Coronary artery (tissue), 2 donors: ENCODE results near the gene KCNK3.

Source experiments
- DNase-seq: peaks from one replicate; pipeline ENCODE4 v3.0.0-alpha.2; 2017; ENCODE audit warnings: low spot score
- H3K27ac ChIP-seq, 2 donors: fragments of 200-600 bp; sonication (generic); one replicate each; pipeline ENCODE4 v1.5.1; 2016 to 2019
- H3K4me3 ChIP-seq: fragments of 200-600 bp; sonication (generic); 2 replicates; pipeline ENCODE4 v1.5.1; 2016; ENCODE audit warnings: mild to moderate bottlenecking, moderate library complexity
- TF ChIP-seq, protein P1 (sequence below): fragments of 200-600 bp; sonication (generic); IDR thresholded peaks from one replicate; pipeline ENCODE4 v1.5.1; 2019; ENCODE audit warnings: antibody characterized with exemption

The KCNK3 gene

GRCh38 chr2:26711457-26712161, 19.1 kb downstream of the KCNK3 start:
- TF ChIP-seq, protein P1, sequence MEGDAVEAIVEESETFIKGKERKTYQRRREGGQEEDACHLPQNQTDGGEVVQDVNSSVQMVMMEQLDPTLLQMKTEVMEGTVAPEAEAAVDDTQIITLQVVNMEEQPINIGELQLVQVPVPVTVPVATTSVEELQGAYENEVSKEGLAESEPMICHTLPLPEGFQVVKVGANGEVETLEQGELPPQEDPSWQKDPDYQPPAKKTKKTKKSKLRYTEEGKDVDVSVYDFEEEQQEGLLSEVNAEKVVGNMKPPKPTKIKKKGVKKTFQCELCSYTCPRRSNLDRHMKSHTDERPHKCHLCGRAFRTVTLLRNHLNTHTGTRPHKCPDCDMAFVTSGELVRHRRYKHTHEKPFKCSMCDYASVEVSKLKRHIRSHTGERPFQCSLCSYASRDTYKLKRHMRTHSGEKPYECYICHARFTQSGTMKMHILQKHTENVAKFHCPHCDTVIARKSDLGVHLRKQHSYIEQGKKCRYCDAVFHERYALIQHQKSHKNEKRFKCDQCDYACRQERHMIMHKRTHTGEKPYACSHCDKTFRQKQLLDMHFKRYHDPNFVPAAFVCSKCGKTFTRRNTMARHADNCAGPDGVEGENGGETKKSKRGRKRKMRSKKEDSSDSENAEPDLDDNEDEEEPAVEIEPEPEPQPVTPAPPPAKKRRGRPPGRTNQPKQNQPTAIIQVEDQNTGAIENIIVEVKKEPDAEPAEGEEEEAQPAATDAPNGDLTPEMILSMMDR: no peak
- Histone ChIP-seq H3K27ac (peak overlapping the region in 1 of 2 donors; percentile 75), H3K4me3 (no peak overlapping the region)
- DNase-seq: no peak

DNA sequence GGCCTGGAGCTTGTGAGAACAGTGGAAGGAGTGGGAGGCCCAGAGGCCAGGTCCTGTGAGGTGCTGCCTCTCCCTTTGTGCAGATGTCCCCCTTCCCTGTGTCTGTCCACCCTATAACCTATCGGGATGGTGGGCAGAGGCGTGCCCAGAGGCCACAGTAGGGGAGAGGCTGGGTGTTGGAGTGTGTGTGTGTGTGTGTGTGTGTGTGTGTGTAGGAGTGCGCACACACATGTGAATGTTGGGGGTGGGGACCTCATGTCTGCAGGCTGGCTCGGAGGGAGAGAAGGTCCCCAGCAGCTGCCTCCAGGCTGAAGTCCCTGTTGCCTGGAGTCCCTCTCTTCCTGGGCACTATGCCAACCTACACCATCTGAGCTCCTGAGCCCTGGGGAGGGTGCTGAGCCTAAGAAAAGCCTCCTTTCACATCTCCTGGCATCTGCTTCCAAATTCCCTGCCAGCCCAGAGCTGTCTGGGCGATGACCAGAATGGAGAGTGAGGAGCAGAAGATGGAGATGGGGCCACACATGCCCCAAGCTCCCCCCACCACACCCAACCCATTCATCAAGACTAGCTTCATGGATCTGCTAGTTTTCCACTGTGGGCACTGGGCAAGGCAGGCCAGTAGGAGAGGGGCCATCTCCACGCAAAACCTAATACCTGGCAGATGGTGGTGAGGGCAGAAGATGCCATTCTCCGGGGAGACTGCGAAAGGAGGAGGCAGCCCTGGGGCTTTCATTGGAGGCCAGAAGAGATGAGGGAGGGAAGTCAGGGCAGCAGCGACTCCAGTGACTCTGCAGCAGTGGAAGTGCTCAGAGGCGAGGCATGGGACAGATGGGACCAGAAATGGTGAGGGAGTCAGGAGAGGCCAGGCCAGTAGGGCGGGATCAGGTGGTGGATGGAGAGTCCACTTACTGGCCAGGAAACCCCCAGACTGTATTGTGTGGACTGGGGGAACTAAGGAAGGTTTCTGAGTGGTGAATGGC, 20.3 kb downstream of the KCNK3 start:
- Histone ChIP-seq H3K27ac (peak overlapping the region in 1 of 2 donors; percentile 75), H3K4me3 (no peak overlapping the region)
- TF ChIP-seq, protein P1: no peak
- DNase-seq: no peak

DNA sequence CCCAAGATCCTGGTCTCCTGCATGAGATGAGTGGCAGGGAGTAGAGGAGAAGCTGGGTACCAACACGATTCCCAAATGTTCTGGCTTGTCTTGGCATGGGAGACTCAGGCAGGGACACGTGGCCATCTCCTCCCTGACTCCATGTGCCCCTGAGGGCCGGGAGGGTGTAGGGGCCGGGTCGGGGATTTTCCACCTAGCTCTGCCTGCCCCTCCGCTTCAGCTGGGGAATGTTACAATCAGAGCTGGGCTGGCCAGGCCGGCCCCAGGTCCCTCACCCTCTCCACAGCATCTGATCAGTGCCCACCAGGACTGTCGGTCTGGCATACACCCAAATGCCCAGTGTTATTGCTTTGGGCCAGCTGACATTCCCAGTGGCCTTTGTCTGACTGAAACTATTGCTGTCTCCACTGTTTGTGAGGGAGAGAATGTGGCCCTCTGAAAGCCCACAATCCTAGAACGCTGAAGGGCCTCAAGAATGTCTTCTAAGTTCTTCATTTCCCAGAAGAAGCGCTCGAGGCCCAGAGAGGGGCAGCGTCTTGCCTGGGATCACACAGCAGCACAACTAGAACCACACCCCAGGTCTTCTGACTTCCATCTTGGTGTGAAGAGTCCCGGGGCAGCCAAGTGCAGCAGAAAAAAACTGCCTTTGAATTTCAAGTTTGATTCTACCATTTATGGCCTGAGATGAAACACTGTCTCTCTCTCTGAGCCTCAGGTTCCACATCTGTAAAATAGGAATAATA, 23.2 kb downstream of the KCNK3 start:
- Histone ChIP-seq H3K4me3 (no peak overlapping the region), H3K27ac (no peak overlapping the region)
- no peak for DNase-seq
- TF ChIP-seq, protein P1: no peak

- no peak overlapping the region for H3K4me3 ChIP-seq
- DNase-seq: no peak
- no peak overlapping the region for H3K27ac ChIP-seq
- TF ChIP-seq, protein P1: no peak
Observed at GRCh38 chr2:26716340-26716739, 23.8 kb downstream of the KCNK3 start.

DNA sequence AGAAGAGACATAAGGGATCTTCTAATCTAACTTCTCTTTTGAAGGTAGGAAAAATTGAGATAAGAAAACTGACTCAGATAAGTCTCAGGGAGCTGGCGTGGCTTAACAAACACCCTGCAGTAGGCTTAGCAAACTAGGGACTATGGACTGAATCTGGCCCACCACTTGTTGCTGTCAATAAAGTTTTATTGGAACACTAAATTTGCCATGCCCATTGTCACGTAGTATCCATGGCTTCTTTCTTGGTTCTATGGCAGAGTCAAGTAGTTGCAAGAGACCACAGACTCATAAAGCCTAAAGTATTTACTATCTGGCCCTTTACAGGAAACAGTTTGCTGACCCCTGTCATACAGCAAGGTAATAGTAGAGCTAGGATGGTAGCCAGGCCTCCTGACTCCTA, 24.2 kb downstream of the KCNK3 start:
- no peak for DNase-seq
- H3K27ac ChIP-seq: no peak overlapping the region
- no peak overlapping the region for H3K4me3 ChIP-seq
- TF ChIP-seq, protein P1: no peak

DNA sequence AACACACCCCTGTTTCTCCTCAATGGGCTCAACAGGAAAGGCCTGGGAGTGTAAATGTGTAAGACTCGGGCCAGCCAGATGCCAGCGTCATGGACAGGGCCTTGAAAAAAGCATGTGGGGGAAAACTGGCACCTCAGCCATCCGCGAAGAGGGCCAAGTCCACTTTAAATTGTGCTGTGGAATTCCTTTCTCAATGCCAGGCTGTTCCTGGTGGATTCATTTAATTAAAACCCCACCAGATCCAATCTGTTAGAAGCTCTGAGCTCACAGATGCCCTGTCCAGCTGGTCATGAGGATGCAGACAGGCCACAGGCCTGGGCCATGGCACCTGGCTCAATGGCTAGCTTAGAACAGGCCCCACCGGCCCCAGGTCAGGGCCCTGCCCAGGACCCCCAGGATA, 24.8 kb downstream of the KCNK3 start:
- DNase-seq: no peak
- H3K4me3 ChIP-seq: no peak overlapping the region
- H3K27ac ChIP-seq: no peak overlapping the region
- TF ChIP-seq, protein P1: no peak
